Astrocyte (in vitro differentiated cells and primary cell): ENCODE results near the gene UBXN7. TPM values are rescaled to one million over a fixed set of nuclear protein-coding genes. Genes with fewer than 3 reads are reported as not detected.

ENCODE experiments used
- DNase-seq: peaks from one replicate; pipeline ENCODE4 v3.0.0-alpha.2; 2010; ENCODE audit warnings: low read depth
- FAIRE-seq: peaks from 2 replicates; lab custom pipeline; 2011; peaks lifted over from hg19 to GRCh38; lab: Jason Lieb, UNC
- H2AFZ ChIP-seq: 2 replicates; pipeline ENCODE4 v1.6.0; 2012; ENCODE audit warnings: low read depth, low read length, inconsistent platforms
- H3K27ac ChIP-seq: 2 replicates; pipeline ENCODE4 v1.5.1; 2011; ENCODE audit warnings: low read depth, low read length, inconsistent platforms
- H3K27me3 ChIP-seq: 2 replicates; pipeline ENCODE4 v1.6.0; 2011; ENCODE audit warnings: low read length, inconsistent platforms; ENCODE audit not compliant: insufficient read depth
- H3K36me3 ChIP-seq: 2 replicates; pipeline ENCODE4 v1.5.1; 2011; ENCODE audit warnings: low read length, inconsistent platforms; ENCODE audit not compliant: insufficient read depth
- H3K4me1 ChIP-seq: 2 replicates; pipeline ENCODE4 v1.5.1; 2011; ENCODE audit warnings: low read length, inconsistent platforms; ENCODE audit not compliant: insufficient read depth
- H3K4me2 ChIP-seq: 2 replicates; pipeline ENCODE4 v1.6.0; 2012; ENCODE audit warnings: low read length, inconsistent platforms
- H3K4me3 ChIP-seq: 2 replicates; pipeline ENCODE4 v1.5.1; 2011; ENCODE audit warnings: low read depth, mild to moderate bottlenecking, low read length, inconsistent platforms; ENCODE audit not compliant: insufficient read depth
- H3K79me2 ChIP-seq: 2 replicates; pipeline ENCODE4 v1.6.0; 2012; ENCODE audit warnings: mild to moderate bottlenecking, low read length, inconsistent platforms; ENCODE audit not compliant: insufficient read depth
- H3K9ac ChIP-seq: 2 replicates; pipeline ENCODE4 v1.6.0; 2012; ENCODE audit warnings: mild to moderate bottlenecking, low read length, inconsistent platforms
- H3K9me3 ChIP-seq: 2 replicates; pipeline ENCODE4 v1.5.1; 2012; ENCODE audit warnings: low read depth, mild to moderate bottlenecking, low read length, inconsistent platforms; ENCODE audit not compliant: insufficient read depth
- H4K20me1 ChIP-seq: 2 replicates; pipeline ENCODE4 v1.6.0; 2012; ENCODE audit warnings: low read length, inconsistent platforms; ENCODE audit not compliant: insufficient read depth
- H3K27ac Mint-ChIP-seq: one replicate; pipeline ENCODE4 v1.8.0; 2021; ENCODE audit warnings: mild to moderate bottlenecking, mixed read lengths; ENCODE audit not compliant: unreplicated experiment
- H3K27me3 Mint-ChIP-seq: one replicate; pipeline ENCODE4 v1.8.0; 2021; ENCODE audit warnings: low read depth, mixed read lengths; ENCODE audit not compliant: unreplicated experiment
- H3K36me3 Mint-ChIP-seq: one replicate; pipeline ENCODE4 v1.8.0; 2021; ENCODE audit warnings: low read depth, mixed read lengths; ENCODE audit not compliant: unreplicated experiment
- H3K4me1 Mint-ChIP-seq: one replicate; pipeline ENCODE4 v1.8.0; 2021; ENCODE audit warnings: low read depth, mixed read lengths; ENCODE audit not compliant: unreplicated experiment
- H3K4me3 Mint-ChIP-seq: one replicate; pipeline ENCODE4 v1.8.0; 2021; ENCODE audit warnings: mild to moderate bottlenecking, moderate library complexity, mixed read lengths; ENCODE audit not compliant: unreplicated experiment
- H3K9me3 Mint-ChIP-seq: one replicate; pipeline ENCODE4 v1.8.0; 2021; ENCODE audit warnings: mild to moderate bottlenecking, mixed read lengths; ENCODE audit not compliant: unreplicated experiment
- CTCF ChIP-seq: IDR thresholded peaks from 2 replicates; pipeline ENCODE4 v1.5.1; 2011; ENCODE audit warnings: low read depth, mild to moderate bottlenecking, inconsistent platforms, low read length, moderate library complexity; ENCODE audit not compliant: insufficient read depth
- EZH2 ChIP-seq: IDR thresholded peaks from 2 replicates; pipeline ENCODE4 v1.6.1; 2012; ENCODE audit warnings: mild to moderate bottlenecking, low read length, inconsistent platforms; ENCODE audit not compliant: insufficient read depth
- total RNA-seq: library from RNA; stranded (reverse); gene quantifications from 2 replicates; pipeline ENCODE4 v1.2.1, GENCODE V29; 2021

Gene UBXN7
- total RNA-seq, 1 donor from 2014 or later, result 90.9 TPM

- no peak overlapping the region for H2AFZ ChIP-seq
- no peak for TF ChIP-seq EZH2
- TF ChIP-seq CTCF, result no peak
- no peak overlapping the region for H3K4me2 ChIP-seq
- no peaks in the 10 kb centered on the region for H3K9me3 ChIP-seq
- peaks cover 30% of the 10 kb centered on the region for H4K20me1 ChIP-seq
- Mint-ChIP-seq H3K9me3 (no peaks in the 10 kb centered on the region), H3K27me3 (no peaks in the 10 kb centered on the region), H3K4me1 (peaks cover 5% of the 10 kb centered on the region), H3K4me3 (no peak overlapping the region), H3K36me3 (peaks cover 24% of the 10 kb centered on the region), H3K27ac (no peak overlapping the region)
- DNase-seq (no peak), FAIRE-seq (no peak)
- no peak overlapping the region for H3K4me3 ChIP-seq
- H3K9ac ChIP-seq, result no peak overlapping the region
- no peaks in the 10 kb centered on the region for H3K27me3 ChIP-seq
- H3K27ac ChIP-seq, result no peak overlapping the region
- H3K4me1 ChIP-seq, result peaks cover 10% of the 10 kb centered on the region
- H3K36me3 ChIP-seq, result peaks cover 4% of the 10 kb centered on the region
- peaks cover 11% of the 10 kb centered on the region for H3K79me2 ChIP-seq
Observed at GRCh38 chr3:196400331-196400730, 31.9 kb downstream of the UBXN7 start.

GRCh38 chr3:196399485-196399945, 32.7 kb downstream of the UBXN7 start:
- peak overlapping the region; percentile 30 for H3K4me3 Mint-ChIP-seq
- no peaks in the 10 kb centered on the region for H3K9me3 Mint-ChIP-seq
- peaks cover 4% of the 10 kb centered on the region for H3K36me3 ChIP-seq
- TF ChIP-seq EZH2 (no peak), CTCF (no peak)
- peaks cover 30% of the 10 kb centered on the region for H4K20me1 ChIP-seq
- H3K27me3 Mint-ChIP-seq, result no peaks in the 10 kb centered on the region
- H3K9ac ChIP-seq, result no peak overlapping the region
- H3K27ac ChIP-seq, result no peak overlapping the region
- H3K36me3 Mint-ChIP-seq, result peaks cover 19% of the 10 kb centered on the region
- no peak for FAIRE-seq
- peak overlapping the region; percentile 70 for H3K27ac Mint-ChIP-seq
- DNase-seq, result peak; percentile 71
- no peak overlapping the region for H3K4me3 ChIP-seq
- no peak overlapping the region for H2AFZ ChIP-seq
- peaks cover 5% of the 10 kb centered on the region for H3K4me1 Mint-ChIP-seq
- H3K4me2 ChIP-seq, result no peak overlapping the region
- H3K4me1 ChIP-seq, result peaks cover 10% of the 10 kb centered on the region
- H3K9me3 ChIP-seq, result no peaks in the 10 kb centered on the region
- no peaks in the 10 kb centered on the region for H3K27me3 ChIP-seq
- H3K79me2 ChIP-seq, result peaks cover 5% of the 10 kb centered on the region

GRCh38 chr3:196398782-196399181, 33.4 kb downstream of the UBXN7 start:
- no peak overlapping the region for H3K9ac ChIP-seq
- TF ChIP-seq CTCF (no peak), EZH2 (no peak)
- no peak overlapping the region for H3K27ac ChIP-seq
- peaks cover 10% of the 10 kb centered on the region for H3K4me1 ChIP-seq
- Mint-ChIP-seq H3K4me3 (no peak overlapping the region), H3K4me1 (peaks cover 5% of the 10 kb centered on the region), H3K27me3 (no peaks in the 10 kb centered on the region), H3K36me3 (peaks cover 18% of the 10 kb centered on the region), H3K27ac (no peak overlapping the region), H3K9me3 (no peaks in the 10 kb centered on the region)
- no peak overlapping the region for H2AFZ ChIP-seq
- FAIRE-seq (no peak), DNase-seq (no peak)
- H3K79me2 ChIP-seq, result peaks cover 3% of the 10 kb centered on the region
- H3K4me2 ChIP-seq, result no peak overlapping the region
- peaks cover 30% of the 10 kb centered on the region for H4K20me1 ChIP-seq
- H3K36me3 ChIP-seq, result peaks cover 4% of the 10 kb centered on the region
- no peaks in the 10 kb centered on the region for H3K9me3 ChIP-seq
- no peak overlapping the region for H3K4me3 ChIP-seq
- H3K27me3 ChIP-seq, result no peaks in the 10 kb centered on the region
